GM19238 (cell line): ENCODE data around the gene SLX4IP.

ENCODE experiments used
- DNase-seq: peaks from one replicate; pipeline ENCODE4 v3.0.0; 2011; ENCODE audit warnings: low spot score; ENCODE audit not compliant: insufficient read length

The SLX4IP gene

DNA sequence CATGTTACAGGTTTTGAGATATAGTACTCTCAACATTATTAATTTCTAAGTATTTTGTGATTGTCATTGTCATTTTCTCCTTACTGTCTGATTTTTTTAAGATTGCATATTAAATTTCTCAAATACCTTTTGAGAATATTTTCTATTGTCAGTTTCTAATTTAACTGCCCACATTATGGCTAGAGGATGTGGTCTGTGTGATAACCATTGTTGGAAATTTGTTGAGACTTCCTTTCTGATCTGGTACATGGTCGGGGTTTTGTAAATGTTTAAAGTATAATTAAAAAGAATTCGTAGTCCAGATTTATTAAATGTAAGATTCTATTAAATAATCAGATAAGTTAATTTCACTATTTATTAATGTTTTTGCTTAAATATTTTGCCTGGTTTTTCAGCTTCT is 60.1 kb downstream of the SLX4IP start:
- DNase-seq = no peak

DNA sequence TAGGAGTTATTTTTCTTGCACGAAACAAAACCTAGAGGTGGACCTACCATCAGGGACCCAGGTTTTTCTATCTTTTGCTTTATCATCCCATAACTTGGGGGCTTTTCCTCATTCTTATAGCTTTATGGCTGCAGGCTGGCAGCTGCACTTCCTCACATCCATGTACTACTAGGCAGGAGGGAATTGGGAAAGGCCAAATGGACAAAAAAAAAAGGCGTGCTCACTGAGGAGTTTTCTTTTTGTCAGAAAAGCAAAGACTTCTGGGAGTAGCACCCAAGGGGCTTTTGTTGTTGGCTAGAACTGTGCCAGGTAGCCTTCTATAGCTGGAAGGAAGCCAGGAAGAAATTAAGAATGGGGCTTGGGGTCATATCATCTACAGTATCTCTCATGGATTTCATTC is 61.4 kb downstream of the SLX4IP start:
- DNase-seq = no peak

DNA sequence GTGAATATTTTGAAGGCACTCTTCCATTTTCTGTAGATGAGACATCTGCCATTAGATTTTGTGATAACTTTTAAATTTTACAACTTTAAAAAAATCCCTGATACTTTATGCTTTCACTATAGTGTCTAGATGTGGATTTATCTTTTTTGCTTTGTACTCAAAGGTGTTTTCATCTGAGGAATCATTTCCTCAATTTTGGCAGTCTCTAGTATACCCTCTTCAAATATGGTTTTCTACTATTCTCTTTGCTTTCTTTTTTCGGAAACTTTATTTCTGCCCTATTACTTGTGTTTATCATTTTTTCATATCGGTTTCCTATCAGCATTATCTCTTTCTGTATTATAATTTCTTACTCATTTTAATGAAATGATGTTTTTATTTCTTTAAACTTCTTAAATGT is 62.2 kb downstream of the SLX4IP start:
- no peak for DNase-seq

DNA sequence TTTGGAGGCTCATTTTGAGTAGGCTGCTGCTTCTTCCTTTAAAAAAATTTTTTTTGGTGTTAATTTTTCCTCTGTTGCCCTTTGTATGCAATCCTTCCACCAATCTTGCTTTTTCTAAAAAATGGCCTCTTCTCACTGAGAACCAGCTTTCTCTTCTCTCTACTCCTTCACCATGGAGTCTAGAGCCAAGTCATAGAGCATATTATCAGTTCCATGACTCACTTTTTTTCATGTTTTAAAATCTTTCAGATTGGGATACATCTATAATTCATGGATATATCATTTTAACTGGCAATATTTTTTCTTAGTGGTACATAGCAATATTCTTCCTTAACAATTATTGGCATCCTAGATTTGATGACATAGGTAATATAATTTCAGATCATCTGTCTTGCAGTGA is 62.7 kb downstream of the SLX4IP start:
- DNase-seq = no peak

DNA sequence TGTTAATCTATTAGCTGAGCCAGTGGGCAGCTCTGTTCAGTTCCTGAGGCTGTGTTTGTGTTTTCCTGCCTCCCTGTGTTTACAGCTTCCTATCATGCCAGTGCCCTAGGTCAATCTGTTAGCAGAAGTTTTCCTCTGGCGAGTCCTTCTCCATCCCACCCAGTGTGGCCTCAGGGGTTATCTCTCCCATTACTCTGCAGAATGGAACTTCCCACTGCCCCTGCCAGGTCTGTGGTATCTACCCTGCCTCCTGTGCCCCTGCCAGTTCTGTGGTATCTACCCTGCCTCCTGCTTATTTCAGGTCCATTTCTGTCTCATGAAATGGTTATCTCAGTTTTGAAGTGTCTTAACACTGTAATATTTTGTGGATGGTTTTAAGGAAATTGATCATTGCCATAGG is 63.1 kb downstream of the SLX4IP start:
- no peak for DNase-seq

DNA sequence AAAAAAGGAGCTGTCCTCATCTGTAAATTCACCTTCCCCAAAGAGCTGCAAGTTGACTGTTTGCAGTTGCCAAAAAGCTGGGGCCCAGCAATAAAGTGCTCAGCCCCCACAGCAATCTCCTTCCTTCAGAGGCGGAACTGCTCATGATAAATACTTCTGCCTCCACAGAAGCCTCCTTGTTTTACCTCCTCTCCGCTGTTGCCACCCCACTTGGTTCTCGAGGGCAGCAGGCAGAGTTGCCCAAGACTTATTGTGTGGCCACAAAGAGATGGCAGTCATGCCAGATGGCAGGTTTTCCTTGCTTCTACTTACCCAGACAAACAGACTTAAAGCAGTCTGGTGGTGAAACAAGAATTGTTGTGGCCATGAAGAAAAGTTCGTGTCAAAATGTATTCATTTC is 66.3 kb downstream of the SLX4IP start:
- DNase-seq = no peak

DNA sequence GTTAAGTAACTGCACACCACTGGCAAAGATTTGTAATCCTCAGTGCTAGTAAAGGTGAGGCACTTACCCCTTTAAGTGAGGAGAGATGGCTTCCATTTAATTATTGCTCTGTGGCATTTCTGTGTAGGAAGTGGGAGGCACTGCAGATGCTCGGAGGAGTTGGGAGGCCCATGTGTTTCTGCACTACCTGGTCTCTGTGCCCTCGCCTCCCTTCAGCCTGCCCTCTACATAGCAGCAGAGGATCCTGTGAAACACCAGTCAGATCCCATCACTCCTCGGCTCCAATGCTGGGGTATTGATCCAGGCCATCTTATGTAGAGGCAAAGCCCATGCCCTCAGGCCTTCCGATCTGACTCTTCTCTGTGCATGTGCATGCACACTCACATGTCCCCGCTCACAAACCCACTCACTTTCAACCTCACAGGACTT is 67.0 kb downstream of the SLX4IP start:
- DNase-seq = no peak

DNA sequence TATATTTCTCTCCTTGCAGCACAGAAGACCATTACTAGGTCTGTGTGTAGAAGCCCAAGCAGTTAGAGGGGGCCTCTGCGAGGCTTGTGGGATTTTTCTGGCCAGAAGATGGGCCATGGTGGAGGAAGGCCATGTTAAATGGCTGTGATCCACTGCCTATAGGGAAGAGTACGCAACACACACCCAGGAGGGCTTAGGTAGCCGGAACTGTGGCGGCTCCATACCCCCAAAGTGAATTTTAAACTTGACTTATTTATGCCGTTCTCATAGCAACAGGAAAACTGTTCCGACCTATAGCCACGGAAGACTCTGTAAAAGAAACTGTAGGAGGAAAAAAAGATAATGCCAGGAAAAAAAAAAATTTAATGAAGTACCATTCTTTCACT is 69.5 kb downstream of the SLX4IP start:
- DNase-seq = no peak

DNA sequence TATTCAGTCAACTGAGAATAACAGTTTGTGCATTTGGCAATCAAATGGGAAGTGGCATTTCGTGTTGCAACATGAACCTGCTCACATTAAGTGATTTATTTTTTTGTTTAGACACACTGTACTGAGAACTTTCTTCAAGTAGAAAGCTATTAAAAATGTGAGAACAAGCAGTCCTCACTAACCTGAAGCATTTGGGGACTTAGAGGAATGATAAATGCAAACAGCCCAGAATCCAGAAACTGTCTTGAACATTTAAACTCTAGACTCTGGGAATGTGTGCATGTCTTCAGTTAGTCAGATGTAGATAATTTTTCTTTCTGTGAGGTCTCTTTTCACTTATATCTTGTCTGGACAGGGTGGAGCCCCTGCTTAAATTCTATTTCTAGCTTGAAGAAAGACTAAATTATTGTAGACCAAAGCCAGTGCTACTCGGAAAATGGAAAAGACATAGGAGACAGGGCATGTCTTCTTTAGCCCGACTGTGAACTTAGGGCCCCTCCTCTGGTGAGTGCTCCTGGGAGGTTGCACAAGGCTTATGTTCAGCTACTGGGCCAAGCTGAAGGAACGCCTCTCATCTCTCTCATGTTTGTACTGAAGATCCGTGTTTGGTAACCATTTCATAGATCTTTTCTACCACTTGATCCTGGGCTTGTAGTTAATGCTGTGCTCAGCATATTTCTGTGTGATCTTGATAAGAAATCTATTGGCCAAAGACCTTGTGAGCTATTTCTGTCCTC is 70.1 kb downstream of the SLX4IP start:
- no peak for DNase-seq

DNA sequence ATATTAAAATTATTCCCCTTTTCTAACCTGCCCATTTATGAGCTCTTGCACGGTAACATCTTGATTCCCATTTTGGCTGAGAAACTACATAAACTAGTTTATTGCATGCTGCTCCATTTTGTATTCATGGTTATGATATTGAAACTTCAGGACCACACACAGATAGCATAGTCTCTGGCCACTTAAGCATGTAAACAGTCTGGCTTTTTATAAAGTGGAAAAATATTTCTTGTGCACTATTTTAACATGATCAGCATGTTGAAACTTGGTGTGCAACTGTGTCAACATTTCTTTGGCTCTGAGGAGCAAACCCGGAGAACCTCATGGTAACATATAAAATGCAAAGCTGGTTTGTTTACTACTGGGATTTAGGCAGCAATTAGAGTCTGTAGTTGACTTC is 70.7 kb downstream of the SLX4IP start:
- no peak for DNase-seq

DNA sequence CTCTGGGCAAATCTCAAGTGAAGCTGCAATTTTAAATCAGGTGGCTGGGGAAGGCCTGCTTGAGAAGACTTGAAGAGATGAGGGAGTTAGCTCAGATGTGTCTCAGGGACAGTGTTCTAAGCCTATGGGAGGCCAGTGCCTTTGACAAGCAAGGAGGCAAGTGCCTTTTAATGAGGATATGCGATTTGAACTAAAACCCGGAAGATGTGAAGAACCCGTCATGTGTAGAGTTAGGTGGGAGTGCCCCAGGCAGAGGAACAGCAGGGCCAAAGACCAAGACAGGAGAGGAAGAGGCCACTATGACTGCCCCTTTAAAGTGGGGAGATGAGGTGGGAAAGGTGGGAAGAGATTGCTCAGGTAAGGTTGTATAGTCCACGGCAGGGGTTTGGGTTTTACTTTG is 71.9 kb downstream of the SLX4IP start:
- DNase-seq = no peak

DNA sequence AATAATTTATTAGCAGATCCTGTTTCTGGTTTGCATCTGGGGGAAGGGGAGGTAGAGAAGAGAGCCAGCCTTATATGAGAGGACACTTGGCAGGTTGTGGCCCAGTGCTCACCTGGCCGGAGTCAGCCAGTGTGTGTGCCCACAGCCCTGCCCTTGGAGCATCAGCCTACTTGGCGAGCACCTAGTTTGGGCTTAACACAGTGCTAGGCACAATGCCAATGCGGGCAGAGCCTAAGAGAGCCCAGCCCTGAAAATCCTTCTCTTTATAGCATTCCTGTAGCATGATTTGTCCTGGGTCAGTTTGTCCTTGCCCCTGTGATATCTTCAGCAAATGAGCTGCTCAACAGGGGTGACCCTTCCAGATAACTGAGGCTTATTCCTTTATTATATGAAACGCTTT is 73.0 kb downstream of the SLX4IP start:
- DNase-seq = no peak

DNA sequence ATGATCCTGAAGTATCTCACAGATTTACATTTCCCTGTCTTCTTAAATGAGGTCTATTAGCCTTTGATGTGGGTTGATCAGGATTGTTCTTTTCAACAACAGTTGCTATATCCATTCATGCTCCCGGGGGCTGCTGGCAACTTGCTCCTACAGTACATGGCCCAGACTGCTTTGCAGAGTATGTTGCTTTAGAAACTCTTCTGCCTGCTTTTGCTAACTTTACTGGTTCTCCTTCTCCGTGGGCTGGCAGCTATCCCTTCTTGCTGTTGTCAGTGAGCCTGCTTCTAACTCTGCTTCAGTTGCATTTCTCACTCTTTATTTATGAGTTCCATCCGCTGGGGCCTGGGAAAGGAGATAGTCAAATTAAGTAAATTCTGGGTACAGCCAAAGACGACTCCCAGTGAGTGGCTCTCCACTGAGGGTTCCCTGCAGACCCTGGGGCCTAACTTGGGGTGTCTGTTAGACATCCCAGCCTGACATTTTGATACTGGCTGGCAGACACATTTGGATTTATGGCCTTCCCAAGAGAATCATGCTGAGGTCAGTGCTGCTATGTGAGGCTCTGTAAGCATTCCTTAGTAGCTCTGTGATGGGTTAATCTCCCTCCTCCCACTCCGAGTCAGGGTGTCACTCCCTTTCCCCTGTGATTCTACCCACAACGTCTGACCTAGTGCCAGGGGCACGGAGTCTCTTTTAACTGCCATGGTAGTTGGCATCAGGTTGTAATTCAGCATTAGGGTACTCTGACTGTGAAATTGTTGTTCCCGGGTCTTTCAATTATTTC is 73.6 kb downstream of the SLX4IP start:
- no peak for DNase-seq

DNA sequence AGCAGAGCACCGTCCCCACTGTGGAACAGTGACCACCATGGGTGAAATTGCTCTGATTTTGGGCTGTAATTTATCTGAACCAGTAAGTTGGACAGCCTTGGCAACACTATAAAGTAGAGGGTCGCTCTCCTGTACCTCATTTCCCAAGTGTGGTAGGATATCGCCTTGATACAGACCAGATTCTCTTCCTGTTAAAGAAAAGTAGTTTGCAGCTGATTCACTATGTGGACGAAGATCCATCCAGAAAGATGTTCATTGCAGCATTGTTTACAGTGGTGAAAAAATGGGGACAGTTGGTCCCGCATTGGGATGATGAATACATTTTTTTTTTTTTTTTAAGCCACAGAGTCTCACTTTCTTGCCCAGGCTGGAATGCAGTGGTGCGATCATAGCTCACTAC is 74.3 kb downstream of the SLX4IP start:
- no peak for DNase-seq

DNA sequence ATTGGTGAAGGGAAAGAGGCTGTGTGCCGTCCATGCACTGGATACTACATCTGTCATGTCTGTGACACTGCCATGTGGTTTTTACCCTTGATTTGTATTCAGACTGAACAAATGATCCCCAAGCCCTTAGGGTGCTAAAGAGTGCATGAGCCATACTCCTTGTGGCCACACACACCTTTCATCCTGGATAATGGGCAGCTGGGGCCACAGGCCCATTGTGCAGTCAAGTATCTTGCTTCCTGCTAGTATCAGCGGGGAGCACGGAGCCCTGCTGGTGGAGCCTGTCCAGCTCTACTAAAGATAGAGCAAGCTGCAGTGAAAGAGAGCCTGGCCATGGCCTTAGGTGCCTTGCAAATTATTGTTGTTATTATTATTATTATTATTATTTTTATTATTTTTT is 75.1 kb downstream of the SLX4IP start:
- no peak for DNase-seq

DNA sequence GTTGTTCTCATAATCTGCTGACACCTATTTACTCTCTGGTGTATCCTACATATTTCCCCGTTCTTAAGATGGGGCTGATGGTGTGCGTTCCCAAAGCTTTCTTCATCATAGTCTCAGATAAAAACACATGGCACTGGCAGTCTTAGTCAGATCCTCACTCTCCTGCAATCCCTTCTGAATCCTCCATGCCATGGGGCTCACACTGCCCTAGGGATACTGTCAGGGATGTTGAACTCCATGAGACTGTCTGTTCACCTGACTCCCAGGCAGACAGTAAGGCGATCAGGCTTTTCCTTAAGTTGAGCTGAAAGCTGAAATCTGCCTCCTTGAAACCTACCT is 76.0 kb downstream of the SLX4IP start:
- DNase-seq = no peak

DNA sequence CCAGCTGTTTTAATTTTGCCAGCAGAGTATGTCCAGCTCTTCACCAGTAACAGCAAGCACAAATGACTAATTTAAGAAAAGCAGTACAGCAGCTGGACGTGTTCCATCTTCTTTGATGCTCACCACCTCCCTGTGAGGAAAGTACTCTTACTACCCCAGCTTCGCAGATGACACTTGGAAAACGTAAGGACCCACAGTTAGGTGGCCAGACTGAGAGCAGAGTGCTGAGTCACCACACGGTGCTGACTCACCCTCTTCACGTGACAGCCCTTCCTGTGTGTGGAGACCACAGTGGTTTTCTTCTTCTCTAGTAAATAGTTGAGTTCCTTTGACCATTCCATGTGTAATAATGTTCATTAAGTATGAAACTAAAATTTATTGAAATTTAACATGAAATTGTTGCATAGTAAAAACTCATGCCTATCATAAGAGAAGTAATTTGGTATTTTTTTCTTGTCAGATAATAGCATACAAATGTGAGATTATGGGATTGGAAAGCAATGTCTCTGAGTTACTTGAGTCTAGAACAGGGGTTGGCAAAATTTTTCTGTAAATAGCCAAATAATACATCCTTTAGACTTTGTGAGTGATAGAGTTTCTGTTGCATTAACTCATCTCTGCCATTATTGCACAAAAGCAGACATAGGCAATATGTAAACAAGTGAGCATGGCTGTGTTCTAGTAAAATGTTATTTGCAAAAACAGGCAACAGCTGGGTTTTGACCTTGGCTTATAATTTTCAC is 76.6 kb downstream of the SLX4IP start:
- peak; percentile 59 for DNase-seq

DNA sequence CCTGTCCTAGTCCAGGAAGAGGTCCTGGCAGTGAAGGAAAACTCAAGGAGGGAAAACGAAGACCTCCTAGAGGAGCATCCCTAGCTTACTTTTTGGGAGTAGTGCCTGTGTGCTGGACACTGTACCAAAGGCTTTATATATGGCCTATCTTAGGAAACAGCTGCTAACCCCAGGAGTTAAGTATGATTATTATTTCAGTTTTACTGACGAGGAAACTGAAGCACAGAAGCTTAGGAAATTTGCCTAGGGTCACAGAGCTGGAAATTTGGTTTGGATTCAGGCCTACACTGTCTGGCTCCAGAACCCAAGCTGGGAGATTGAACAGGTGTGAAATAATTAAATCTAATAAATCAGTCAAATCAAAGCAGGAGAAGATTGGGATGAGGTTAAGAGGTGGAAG is 78.0 kb downstream of the SLX4IP start:
- no peak for DNase-seq

DNA sequence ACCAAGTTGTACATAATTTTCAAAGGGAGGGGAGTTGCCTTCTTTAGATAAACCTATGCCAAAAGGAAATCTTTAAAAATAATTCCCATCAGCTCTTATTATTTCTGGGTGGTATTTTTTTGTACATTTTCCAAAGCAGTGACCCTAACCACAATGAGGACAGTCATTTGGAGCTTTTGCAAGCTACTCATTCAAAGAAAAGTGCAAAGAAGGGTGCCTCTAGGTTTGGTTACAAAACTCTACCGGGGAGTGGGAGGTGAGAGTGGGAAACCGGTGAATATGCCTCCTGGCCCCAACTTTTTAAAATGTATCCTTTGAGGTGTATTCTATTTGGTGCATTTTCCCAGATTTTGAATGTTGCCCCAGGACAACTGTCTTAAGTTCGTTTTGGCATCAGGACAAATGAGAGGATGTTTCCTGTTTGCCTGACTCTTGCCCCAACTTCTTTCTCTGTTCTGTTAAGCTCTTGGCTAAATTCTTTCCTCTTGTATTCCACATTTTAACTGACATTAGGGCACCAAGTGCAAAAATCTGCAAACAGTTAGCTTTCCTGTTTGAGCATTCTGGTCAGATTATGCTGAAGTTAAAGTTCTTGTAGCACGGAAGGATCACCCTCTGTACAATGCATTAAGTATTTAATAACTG is 78.9 kb downstream of the SLX4IP start:
- no peak for DNase-seq

DNA sequence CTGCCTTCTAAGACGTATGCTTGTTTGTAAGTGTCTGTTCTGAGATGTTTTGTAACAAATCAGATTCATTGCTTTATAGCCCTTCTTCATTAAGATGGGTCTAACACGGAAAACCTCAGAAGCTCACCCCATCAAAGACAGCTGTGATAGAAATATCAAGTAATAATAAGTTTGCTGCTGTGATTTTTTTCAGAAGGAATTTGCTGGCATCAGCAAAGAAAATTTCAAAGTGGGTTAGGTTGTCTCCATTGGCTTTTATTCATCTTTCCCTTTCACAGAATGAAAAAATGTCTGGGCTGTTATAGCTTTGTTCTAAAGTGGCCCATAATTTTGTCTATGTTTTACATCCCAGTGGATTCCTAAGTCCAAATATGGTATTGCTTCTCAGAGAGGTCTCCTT is 81.4 kb downstream of the SLX4IP start:
- no peak for DNase-seq

DNA sequence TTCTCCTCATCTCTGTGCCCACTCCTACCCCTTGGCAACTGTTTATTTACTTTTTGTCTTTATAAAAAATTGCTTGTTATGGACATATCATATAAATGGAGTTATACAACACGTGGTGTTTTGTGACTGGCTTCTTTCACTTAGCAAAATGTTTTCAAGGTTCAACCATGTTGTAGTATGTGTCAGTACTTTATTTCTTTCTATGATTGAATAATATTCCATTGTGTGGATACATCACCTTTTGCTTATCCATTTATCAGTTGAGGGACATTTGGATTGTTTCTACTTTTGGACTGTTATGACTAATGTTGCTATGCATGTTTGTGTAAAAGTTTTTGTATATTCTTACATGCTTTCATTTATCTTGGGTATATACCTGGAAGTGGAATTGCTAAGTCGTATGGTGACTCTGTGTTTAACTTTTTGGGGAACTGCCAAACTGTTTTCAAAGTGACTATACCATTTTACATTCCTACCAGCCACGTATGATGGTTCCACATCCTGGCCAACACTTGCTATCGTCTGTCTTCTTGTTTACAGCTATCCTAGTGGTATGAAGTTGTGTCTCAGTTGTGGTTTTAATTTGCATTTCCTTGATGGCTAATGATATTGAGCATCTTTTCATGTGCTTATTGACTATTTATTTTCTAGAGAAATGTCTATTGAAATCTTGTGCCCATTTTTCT is 84.4 kb downstream of the SLX4IP start:
- DNase-seq = no peak
